ENCODE measurements around the gene SPOPL. TPM values are rescaled to one million over a fixed set of nuclear protein-coding genes. Genes with fewer than 3 reads are reported as not detected.
A peak's percentile ranks its signal among the peaks of the same experiment; 100 is the strongest.
"Not testable (repeated sequence)": the region's sequence is repeated elsewhere in the genome, so short reads cannot be mapped to it uniquely, and the experiment has no call there.

Gene SPOPL
- total RNA-seq, 1 donor = 21.6 TPM

GRCh38 chr2:138537170-138537915 lies 35.8 kb downstream of the SPOPL start:
- no peak overlapping the region for H3K4me3 ChIP-seq (ENCODE audit: low read depth, low read length)
- DNase-seq (ENCODE audit: low read depth) = no peak
- no peak for TF ChIP-seq CTCF (IDR thresholded peaks at IDR 0.05; ENCODE audit: insufficient read depth, low read depth, low read length)

- not testable (repeated sequence) for H3K4me3 ChIP-seq (ENCODE audit: low read depth, low read length); DNase-seq (ENCODE audit: low read depth)
Observed at GRCh38 chr2:138544206-138544605, 42.6 kb downstream of the SPOPL start.

GRCh38 chr2:138548796-138549195 lies 47.2 kb downstream of the SPOPL start:
- DNase-seq (ENCODE audit: low read depth) = no peak
- H3K4me3 ChIP-seq (ENCODE audit: low read depth, low read length) = no peak overlapping the region
- TF ChIP-seq CTCF (IDR thresholded peaks at IDR 0.05; ENCODE audit: insufficient read depth, low read depth, low read length) = no peak

DNA sequence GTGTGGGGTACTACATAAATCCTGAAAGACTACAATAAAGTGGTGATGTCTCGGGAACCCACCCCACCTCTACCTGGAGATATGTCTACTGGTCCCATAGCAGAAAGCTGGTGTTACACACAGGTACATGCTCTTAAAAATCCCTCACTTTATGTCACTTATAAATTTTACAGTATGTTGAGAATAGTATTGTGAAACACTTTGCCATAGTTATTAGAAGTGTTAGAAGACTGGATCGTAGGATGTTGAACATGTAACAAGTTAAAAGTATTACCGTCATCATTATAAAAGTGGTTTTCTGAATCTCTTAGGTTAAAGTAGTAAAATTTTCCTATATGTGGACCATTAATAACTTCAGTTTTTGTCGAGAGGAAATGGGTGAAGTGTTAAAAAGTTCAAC lies 48.6 kb downstream of the SPOPL start:
- TF ChIP-seq CTCF (IDR thresholded peaks at IDR 0.05; ENCODE audit: insufficient read depth, low read depth, low read length) = no peak

GRCh38 chr2:138550670-138551287 lies 49.2 kb downstream of the SPOPL start:
- peak; percentile 14 for DNase-seq (ENCODE audit: low read depth)
- no peak overlapping the region for H3K4me3 ChIP-seq (ENCODE audit: low read depth, low read length)
- TF ChIP-seq CTCF (IDR thresholded peaks at IDR 0.05; ENCODE audit: insufficient read depth, low read depth, low read length) = no peak

More for the DNA sequence above, 48.6 kb downstream of the SPOPL start:
- DNase-seq (ENCODE audit: low read depth) = no peak
- no peak overlapping the region for H3K4me3 ChIP-seq (ENCODE audit: low read depth, low read length)

DNA sequence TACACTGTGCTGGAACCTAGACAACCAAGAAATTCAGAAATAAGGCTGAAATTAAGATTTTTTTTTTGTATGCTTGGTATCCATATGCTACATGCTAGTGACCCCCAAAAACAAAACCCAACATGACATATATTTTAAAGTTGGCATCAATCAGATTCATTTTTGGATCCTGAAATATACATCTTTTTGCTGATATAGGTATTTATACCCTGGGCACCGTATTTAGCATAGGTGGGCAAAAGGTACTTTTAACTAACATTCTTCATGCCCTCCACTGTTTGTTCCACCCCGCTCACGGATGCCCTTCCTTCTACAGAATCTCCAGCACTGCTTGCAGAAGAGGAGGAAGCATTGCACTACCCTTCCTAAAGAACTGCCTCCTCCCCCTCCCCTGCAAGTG lies 52.6 kb downstream of the SPOPL start:
- no peak for DNase-seq (ENCODE audit: low read depth)
- TF ChIP-seq CTCF (IDR thresholded peaks at IDR 0.05; ENCODE audit: insufficient read depth, low read depth, low read length) = no peak
- no peak overlapping the region for H3K4me3 ChIP-seq (ENCODE audit: low read depth, low read length)

DNA sequence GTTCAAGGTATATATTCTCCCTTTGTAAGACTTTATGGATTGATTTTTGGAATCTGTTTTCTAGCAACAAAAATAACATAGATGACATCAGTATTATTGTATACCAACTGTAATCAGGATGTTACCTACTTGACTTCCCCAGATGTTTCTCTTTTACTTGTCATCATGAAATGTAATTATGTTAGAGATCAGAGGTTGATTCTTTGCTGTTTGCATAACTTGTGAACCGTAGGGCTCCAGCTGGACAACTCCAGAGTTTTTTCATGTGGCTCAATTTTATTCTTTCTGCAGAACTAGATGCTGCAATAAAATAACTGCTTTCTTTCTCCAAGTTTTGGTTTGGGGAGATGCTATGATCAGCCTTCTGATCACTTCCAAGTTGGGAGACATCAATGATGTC lies 58.1 kb downstream of the SPOPL start:
- peak; percentile 20 for DNase-seq (ENCODE audit: low read depth)
- no peak for TF ChIP-seq CTCF (IDR thresholded peaks at IDR 0.05; ENCODE audit: insufficient read depth, low read depth, low read length)

More for the DNA sequence above, 58.1 kb downstream of the SPOPL start:
- H3K4me3 ChIP-seq (ENCODE audit: low read depth, low read length) = no peak overlapping the region

Data from fibroblast of villous mesenchyme (primary cell).